CD4-positive, alpha-beta T cell treated with Interleukin-21 for 1 hour (primary cell): Measurements from ENCODE around the gene DBF4.
"Not testable (repeated sequence)": the region's sequence is repeated elsewhere in the genome, so short reads cannot be mapped to it uniquely, and the experiment has no call there.

Experiments
- DNase-seq: peaks from one replicate; pipeline ENCODE4 v3.0.0-alpha.2; 2020

Gene DBF4

DNA sequence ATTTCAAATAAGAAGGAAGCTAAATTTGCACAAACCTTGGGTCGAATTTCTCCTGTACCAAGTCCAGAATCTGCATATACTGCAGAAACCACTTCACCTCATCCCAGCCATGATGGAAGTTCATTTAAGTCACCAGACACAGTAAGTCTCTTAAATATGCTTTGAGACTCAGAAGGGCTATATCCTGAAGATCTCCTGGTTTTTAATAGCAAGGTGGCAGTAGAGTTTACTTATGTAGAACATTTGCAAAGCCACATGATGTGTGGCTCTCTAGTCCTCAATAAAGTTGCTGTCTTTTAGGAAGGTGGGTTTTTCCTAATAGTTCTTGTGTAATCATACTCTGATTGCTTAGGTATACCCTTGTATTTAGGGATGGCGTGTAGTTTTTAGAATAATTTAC lies 8.7 kb downstream of the DBF4 start:
- DNase-seq, result no peak

DNA sequence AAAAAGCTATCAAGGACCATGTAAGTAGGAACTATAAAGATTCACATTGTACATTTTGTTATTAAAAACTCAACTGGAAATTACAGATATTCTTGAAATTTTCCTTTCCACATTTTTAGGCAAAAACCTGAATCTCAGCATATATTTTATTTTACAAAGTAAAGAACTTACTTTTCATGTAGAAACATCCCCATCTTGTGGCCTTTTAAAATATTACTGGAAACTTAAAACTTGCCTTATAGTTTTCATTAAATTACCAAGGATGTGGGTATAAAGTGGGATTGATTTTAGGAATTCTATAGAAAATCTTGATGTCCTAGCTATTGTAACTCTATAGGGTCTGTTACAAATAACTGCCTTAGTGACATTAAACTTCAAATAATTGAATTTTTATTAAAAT lies 10.6 kb downstream of the DBF4 start:
- peak; percentile 60 for DNase-seq

DNA sequence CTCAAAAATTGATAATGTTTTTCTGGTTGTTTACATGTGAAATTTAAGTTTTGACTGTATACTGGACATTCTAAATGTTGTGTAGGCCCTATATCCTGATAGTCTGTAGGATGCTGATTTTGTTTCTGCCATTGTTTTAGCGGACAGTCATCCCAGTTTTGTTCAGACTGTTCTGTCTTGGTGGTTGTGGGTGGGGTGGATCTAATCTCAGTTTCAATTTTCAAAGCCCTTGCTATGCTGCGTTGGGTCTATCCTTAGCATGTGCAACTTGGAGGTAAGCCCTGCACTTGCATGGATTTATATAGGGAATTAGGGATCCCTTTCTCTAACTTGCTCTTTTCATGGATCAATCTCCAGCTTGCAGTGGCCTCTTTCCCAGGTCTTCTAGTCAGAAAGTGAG lies 19.1 kb downstream of the DBF4 start:
- no peak for DNase-seq

DNA sequence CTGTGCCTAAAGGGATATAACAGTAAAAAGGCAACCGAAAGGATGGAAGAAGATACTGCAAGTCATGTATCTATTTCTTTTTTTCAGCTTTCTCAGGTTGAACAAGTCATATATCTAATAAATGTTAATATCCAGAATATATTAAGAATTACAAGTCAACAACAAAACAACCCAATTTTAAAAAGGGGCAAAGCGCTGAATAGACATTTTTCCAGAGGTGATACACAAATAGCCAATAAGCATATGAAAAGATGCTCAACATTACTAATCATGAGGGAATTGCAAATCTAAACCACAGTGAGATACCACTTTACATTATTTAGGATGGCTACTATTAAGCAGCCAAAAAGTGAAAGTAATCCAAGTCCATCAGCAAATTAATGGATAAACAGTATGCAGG lies 23.0 kb downstream of the DBF4 start:
- DNase-seq, result no peak

DNA sequence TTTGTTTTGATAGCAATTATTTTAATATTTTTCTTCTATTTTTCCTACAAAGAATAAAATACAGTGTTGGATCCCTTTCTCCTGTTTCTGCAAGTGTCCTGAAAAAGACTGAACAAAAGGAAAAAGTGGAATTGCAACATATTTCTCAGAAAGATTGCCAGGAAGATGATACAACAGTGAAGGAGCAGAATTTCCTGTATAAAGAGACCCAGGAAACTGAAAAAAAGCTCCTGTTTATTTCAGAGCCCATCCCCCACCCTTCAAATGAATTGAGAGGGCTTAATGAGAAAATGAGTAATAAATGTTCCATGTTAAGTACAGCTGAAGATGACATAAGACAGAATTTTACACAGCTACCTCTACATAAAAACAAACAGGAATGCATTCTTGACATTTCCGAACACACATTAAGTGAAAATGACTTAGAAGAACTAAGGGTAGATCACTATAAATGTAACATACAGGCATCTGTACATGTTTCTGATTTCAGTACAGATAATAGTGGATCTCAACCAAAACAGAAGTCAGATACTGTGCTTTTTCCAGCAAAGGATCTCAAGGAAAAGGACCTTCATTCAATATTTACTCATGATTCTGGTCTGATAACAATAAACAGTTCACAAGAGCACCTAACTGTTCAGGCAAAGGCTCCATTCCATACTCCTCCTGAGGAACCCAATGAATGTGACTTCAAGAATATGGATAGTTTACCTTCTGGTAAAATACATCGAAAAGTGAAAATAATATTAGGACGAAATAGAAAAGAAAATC lies 31.0 kb downstream of the DBF4 start:
- not testable (repeated sequence) for DNase-seq

DNA sequence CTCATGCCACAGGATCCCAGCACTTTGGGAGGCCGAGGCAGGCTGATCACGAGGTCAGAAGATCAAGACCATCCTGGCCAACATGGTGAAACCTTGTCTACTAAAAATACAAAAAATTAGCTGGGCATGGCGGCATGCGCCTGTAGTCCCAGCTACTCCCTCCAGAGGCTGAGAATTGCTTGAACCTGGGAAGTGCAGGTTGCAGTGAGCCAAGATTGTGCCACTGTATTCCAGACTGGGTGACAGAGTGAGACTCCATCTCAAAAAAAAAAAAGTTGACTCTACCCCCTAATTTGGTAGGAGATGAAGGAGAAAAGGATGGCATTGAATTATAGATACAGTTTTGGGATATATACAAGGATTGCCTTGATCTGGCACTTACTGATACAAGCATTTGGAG lies 32.5 kb downstream of the DBF4 start:
- DNase-seq, result not testable (repeated sequence)

DNA sequence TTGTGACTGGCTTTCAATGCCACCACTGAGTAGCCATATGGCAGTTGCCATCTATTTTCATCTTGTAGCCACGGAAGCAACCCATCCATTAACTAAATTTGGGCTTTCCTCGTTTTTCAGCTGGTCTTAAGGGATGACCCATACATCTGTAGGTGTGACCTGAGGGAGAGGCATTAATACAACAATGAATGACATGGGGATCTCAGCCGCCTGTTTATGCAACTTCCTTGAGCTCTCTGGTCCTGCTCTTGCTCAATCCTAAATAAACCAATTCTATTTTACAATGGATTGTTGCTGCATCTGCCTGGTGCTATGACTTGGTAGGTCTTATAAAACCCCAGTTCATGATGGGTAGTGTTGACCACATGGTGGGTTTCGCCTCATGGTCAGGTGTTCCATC lies 35.8 kb downstream of the DBF4 start:
- DNase-seq, result no peak

- DNase-seq, result no peak
Measured at GRCh38 chr7:87918740-87919139, 42.4 kb downstream of the DBF4 start.

GRCh38 chr7:87919875-87920274 lies 43.6 kb downstream of the DBF4 start:
- no peak for DNase-seq

DNA sequence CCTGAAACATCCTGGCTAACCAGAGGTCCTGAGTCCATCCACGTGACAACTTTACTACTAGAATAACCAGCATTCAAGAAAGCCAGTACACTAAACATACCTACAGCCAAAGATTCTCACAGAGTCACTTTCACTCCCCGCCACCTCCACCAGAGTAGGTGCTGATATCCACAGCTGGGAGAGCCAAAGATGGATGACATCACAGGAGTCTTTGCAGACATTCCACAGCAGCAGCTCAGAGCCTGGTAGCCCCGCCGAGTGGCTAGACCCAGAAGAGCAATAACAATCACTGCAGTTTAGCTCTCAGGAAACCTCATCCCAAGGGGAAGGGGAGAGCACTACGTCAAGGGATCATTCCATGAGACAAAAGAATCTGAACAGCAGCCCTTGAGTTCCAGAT lies 44.3 kb downstream of the DBF4 start:
- no peak for DNase-seq

DNA sequence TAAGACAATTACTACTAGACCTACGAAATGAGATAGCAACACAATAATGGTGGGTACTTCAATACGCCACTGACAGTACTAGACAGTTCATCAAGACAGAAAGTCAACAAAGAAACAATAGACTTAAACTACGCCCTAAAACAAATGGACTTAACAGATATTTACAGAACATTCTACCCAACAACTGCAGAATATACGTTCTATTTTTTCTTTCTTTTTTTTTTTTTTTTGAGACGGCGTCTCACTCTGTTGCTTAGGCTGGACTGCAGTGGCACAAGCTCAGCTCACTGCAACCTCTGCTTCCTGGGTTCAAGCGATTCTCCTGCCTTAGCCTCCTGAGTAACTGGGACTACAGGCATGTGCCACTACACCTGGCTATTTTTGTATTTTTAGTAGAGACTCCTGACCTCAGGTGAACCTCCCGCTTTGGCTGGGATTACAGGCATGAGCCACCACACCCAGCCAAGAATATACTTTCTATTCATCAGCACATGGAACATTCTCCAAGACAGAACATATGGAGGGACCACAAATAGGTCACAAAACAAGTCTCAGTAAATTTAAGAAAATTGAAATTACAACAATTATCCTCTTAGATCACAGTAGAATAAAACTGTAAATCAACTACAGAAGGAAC lies 46.6 kb downstream of the DBF4 start:
- DNase-seq, result not testable (repeated sequence)

DNA sequence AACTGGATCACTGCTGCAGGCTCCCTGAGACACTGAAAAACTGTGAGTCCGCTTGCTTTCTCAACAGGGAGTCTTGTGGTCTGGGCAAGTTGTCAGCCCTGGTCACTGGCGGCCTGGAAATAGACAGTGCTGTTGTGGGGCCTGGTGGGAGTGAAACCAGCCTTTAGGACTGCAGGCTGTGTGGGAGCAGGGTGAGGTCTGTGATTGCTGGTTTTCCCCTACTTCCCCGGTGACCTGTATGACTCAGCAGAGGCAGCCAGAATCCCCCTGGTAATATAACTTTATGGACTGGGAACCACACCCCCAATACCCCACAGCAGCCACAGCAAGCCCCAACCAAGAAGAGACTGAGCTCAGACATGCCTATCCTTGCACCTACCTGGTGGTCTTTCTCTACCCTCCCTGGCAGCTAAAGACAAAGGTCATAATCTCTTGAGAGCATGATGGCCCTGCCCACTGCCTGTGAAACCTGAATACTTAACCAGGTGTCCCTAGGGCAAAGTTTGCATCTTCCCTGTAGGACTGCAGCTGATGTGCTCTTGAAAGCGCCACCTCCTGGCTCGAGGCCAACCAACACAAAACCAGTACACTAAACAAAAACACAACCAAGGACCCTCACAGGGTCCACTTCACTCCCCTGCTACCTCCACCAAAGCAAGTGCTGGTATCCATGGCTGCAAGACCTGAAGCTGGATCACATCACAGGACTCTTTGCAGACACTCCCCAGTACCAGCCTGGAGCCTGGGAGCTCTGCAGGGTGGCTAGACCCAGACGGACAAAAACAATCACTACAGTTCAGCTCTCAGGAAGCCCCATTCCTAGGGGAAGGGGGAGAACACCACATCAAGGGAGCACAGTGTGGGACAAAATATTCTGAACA lies 50.5 kb downstream of the DBF4 start:
- no peak for DNase-seq

DNA sequence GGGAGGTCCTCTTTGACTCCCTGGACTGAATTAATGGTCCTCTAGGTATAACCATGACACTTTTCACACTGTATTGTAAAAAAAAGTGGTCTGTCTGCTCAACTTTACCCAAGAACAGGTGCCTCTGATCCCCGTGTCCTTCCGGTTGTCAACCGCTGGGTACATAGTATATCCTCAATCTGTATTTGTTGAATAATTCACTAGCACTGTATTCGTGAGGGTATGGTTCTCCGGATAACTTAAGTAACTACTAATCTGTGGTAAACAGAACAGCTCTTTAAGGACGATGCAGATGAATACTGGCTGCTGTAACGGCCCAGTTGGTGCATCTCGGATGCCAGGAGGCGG lies 57.3 kb downstream of the DBF4 start:
- no peak for DNase-seq

DNA sequence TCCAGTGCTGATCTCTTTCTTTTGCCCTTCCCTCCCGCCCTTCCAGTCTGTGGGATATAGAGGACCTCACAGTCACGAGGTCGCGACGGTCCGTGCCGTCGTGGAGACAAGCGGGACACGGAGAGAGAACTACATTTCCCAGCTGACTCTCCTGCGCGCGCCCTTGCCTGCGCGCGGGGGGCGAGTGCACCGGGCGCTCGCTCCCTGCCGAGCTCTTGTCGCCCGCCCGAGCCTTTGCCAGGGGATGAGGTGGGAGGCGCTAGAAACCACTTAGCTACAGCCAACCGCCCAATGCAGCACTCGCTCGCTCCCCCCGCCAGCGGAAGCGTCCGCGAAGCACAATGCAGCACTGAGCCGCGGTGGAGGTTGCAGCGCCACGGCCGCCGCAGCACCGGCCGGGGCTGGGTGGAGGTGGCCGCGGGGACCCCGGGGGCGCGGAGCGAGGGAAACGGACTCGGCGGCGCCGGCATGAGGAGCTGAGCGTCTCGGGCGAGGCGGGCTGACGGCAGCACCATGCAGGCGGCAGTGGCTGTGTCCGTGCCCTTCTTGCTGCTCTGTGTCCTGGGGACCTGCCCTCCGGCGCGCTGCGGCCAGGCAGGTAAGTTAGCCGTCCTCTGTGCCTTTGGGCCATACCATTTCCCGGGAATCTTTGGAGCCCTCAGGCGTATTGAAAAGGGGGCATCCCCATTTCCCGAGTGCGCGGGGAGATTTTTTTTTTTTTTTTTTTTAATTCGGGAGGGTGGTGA lies 57.8 kb downstream of the DBF4 start, which contains the start of gene ADAM22:
TSS of gene ADAM22 (plus strand) at position 299 of the 746 bp plus-strand sequence. CDS start at position 514, 215 bp downstream.
- peak; percentile 89 for DNase-seq

GRCh38 chr7:87934699-87935383 lies 58.5 kb downstream of the DBF4 start:
- DNase-seq, result peak; percentile 11

GRCh38 chr7:87935384-87935706 lies 59.1 kb downstream of the DBF4 start:
- DNase-seq, result no peak

- DNase-seq, result no peak
Measured at GRCh38 chr7:87941138-87941537, 64.8 kb downstream of the DBF4 start.

- DNase-seq, result no peak
Measured at GRCh38 chr7:87944547-87944946, 68.3 kb downstream of the DBF4 start.

GRCh38 chr7:87945926-87946325 lies 69.6 kb downstream of the DBF4 start:
- DNase-seq, result not testable (repeated sequence)

DNA sequence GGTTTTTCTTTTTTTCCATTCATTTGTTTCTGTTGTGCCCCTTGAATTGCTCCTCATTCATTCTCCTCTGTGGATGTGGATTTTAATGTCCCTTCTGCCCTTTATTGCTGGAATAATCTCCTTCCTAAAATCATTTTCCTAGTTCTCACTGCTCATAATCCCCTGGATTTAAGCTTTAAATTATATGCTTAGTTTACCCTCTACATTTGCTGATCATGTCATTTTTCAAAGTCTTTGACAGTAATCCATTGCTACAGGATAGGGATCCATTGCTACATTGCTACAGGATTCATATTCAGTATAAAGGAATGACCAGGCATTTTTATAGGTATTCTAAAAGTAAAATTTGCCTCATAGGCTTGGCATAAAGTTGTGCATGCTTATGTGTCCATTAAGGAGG lies 72.1 kb downstream of the DBF4 start:
- no peak for DNase-seq
